Esophagus muscularis mucosa (tissue), 4 donors: Measurements from ENCODE around the gene TGFBRAP1. TPM values are rescaled to one million over a fixed set of nuclear protein-coding genes. Genes with fewer than 3 reads are reported as not detected.

Experiments
- DNase-seq: peaks from one replicate; pipeline ENCODE4 v3.0.0-alpha.2; 2017; ENCODE audit errors: extremely low spot score
- H3K27ac ChIP-seq, 4 donors: fragments of 200-600 bp; sonication (generic); replicated peaks in 1 of 4; 1 replicate in 3 of 4; 2 replicates in 1 of 4; pipeline ENCODE4 v1.5.1; 2016 to 2019; ENCODE audit warnings: mild to moderate bottlenecking in 1 of 4
- H3K27me3 ChIP-seq, 4 donors: fragments of 200-600 bp; sonication (generic); one replicate each; pipeline versions ENCODE4 v1.5.1 to v1.6.0; 2016 to 2019
- H3K36me3 ChIP-seq, 4 donors: fragments of 200-600 bp; sonication (generic); one replicate each; pipeline ENCODE4 v1.5.1; 2016 to 2019
- H3K4me1 ChIP-seq, 4 donors: fragments of 200-600 bp; sonication (generic); one replicate each; pipeline ENCODE4 v1.5.1; 2016 to 2019
- H3K4me3 ChIP-seq, 4 donors: fragments of 200-600 bp; sonication (generic); 1 replicate in 2 of 4; 2 replicates in 2 of 4; pipeline ENCODE4 v1.5.1; 2016 to 2019; ENCODE audit warnings: mild to moderate bottlenecking in 4 of 4, moderate library complexity in 1 of 4
- H3K9me3 ChIP-seq, 4 donors: fragments of 200-600 bp; sonication (generic); 1 replicate in 3 of 4; 2 replicates in 1 of 4; pipeline ENCODE4 v1.5.1; 2016 to 2019
- CTCF ChIP-seq, 3 experiments: fragments of 200-600 bp in 2 of 3; fragments of 450-650 bp in 1 of 3; sonication (generic) in 2 of 3; IDR thresholded peaks; one replicate each; pipeline ENCODE4 v1.5.1; 2017 to 2019; ENCODE audit warnings: antibody characterized with exemption in 3 of 3, mild to moderate bottlenecking in 2 of 3, moderate library complexity in 1 of 3
- EP300 ChIP-seq: sonication (generic); formaldehyde crosslinking; IDR thresholded peaks from one replicate; pipeline ENCODE4 v1.6.1; 2017; ENCODE audit warnings: antibody characterized with exemption
- POLR2A ChIP-seq: fragments of 450-650 bp; IDR thresholded peaks from one replicate; pipeline ENCODE4 v1.6.1; 2017; ENCODE audit warnings: antibody characterized with exemption, moderate library complexity, mild to moderate bottlenecking, low read depth
- POLR2AphosphoS5 ChIP-seq, 2 donors: sonication (generic); formaldehyde crosslinking; IDR thresholded peaks; one replicate each; pipeline ENCODE4 v1.6.1; 2017; ENCODE audit warnings: antibody characterized with exemption in 2 of 2
- WGBS: methylation state at CpG from one replicate; pipeline ENCODE4 v1.1.5; 2018; 5-methylcytosine and 5-hydroxymethylcytosine counted together
- intact Hi-C: fragments of 100-400 bp; cut with DNase I; formaldehyde crosslinking; loops from one replicate; pipeline ENCODE4 v1.15.1; 2023
- total RNA-seq, 4 donors: library from RNA; depleted of rRNA; stranded (reverse); fragments of >200 nt; gene quantifications; one replicate each; pipeline versions ENCODE4 v1.1.0 to v1.2.1, GENCODE V29; 2016

The TGFBRAP1 gene
- total RNA-seq, 4 donors from 2014 or later = 20.8 to 34.4 (median 27.9) TPM

GRCh38 chr2:105288133-105288532 lies 41.4 kb downstream of the TGFBRAP1 start:
- H3K4me1 ChIP-seq = no peaks in the 10 kb centered on the region
- TF ChIP-seq POLR2A (no peak), POLR2AphosphoS5 (IDR thresholded peaks at IDR 0.05) (no peak), EP300 (no peak), CTCF (IDR thresholded peaks at IDR 0.05) (no peak)
- no peak overlapping the region for H3K4me3 ChIP-seq
- H3K36me3 ChIP-seq = peaks cover 5 to 97% (median 57%) of the 10 kb centered on the region in 4 donors
- WGBS = 89% methylated on average over 7 of the region's 7 CpGs
- intact Hi-C loops = no loop called here
- no peak overlapping the region for H3K27ac ChIP-seq
- H3K27me3 ChIP-seq = no peaks in the 10 kb centered on the region
- H3K9me3 ChIP-seq = no peaks in the 10 kb centered on the region
- DNase-seq = no peak

DNA sequence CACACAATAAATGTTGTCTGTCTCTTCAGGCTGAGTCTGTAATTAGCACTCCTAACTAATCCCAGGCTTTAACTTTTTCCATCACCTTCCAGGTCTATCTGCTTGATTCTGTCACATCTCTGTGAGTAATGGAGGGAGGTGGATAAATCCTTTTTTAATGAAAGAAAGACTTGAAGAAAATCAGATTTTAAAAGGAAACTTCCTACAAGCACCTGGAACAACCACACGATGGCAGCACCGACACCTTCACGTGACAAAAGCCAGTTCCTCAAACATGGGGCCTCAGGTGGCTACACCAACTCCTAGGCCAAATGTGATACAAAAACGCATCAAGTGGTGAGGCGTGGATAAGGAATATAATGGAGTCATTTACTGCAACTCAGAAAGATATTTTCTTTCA lies 41.8 kb downstream of the TGFBRAP1 start:
- H3K4me3 ChIP-seq = no peak overlapping the region
- intact Hi-C loops = no loop called here
- no peaks in the 10 kb centered on the region for H3K27me3 ChIP-seq
- 59% methylated on average over 5 of the region's 5 CpGs for WGBS
- no peaks in the 10 kb centered on the region for H3K9me3 ChIP-seq
- no peak for DNase-seq
- no peak overlapping the region for H3K27ac ChIP-seq
- peaks cover 5 to 97% (median 55%) of the 10 kb centered on the region in 4 donors for H3K36me3 ChIP-seq
- TF ChIP-seq CTCF (IDR thresholded peaks at IDR 0.05) (peak; percentile 29 to 46 (median 34)), EP300 (no peak)
- H3K4me1 ChIP-seq = no peaks in the 10 kb centered on the region

DNA sequence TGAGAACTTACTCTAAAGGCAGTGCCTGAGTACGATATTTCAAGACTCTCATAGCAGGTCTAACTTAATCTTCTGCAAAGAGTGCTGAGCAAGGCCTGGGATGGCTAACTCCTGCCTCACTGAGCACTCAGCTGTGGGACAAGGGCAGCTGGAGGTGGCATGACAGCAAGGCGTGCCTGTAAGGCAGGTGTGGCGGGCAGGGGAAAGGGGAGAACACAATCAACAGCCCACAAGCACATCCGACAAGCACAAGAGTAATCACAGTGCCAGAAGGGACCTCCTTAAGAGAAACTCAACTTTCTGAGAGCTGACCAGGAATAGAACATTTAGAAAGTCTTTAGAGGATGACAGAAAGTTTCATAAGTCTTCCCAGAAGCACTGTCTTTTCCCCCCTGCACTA lies 46.0 kb downstream of the TGFBRAP1 start:
- Histone ChIP-seq H3K4me3 (no peak overlapping the region), H3K27me3 (no peaks in the 10 kb centered on the region), H3K4me1 (no peaks in the 10 kb centered on the region), H3K9me3 (no peaks in the 10 kb centered on the region), H3K36me3 (peaks cover 16 to 100% (median 67%) of the 10 kb centered on the region in 4 donors), H3K27ac (no peak overlapping the region)
- DNase-seq = no peak
- 93% methylated on average over 4 of the region's 4 CpGs for whole genome bisulfite sequencing
- intact Hi-C loops = no loop called here
- TF ChIP-seq CTCF (IDR thresholded peaks at IDR 0.05) (no peak), POLR2A (no peak), EP300 (no peak), POLR2AphosphoS5 (IDR thresholded peaks at IDR 0.05) (no peak)

DNA sequence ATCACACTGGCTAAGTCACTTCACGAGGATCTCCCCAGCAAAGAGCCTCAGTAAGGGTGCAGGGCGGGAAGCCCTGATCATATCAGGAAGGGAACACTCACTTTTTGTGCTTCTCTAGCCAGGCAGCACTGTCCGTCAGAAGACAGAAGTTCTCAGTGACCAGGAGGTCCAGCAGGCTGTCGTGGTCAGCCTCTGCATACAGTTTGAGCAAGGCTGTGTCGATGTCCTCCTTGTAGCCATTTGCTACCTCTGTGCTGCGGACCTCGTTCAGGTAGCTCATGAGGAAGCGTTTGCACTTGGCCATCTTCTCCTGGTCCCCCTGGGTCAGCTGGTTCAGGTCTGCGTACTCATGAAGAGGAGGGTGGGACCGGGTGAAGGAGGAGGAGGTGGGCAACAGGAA lies 49.3 kb downstream of the TGFBRAP1 start:
- Histone ChIP-seq H3K36me3 (peaks cover 31 to 100% (median 84%) of the 10 kb centered on the region in 4 donors), H3K27ac (no peak overlapping the region), H3K4me1 (no peaks in the 10 kb centered on the region), H3K27me3 (no peaks in the 10 kb centered on the region), H3K4me3 (no peak overlapping the region), H3K9me3 (no peaks in the 10 kb centered on the region)
- 87% methylated on average over 10 of the region's 10 CpGs for WGBS
- no peak for DNase-seq
- TF ChIP-seq EP300 = no peak
- TF ChIP-seq POLR2AphosphoS5 (IDR thresholded peaks at IDR 0.05) = no peak
- TF ChIP-seq CTCF (IDR thresholded peaks at IDR 0.05) = no peak
- no peak for TF ChIP-seq POLR2A
- intact Hi-C loops = no loop called here

DNA sequence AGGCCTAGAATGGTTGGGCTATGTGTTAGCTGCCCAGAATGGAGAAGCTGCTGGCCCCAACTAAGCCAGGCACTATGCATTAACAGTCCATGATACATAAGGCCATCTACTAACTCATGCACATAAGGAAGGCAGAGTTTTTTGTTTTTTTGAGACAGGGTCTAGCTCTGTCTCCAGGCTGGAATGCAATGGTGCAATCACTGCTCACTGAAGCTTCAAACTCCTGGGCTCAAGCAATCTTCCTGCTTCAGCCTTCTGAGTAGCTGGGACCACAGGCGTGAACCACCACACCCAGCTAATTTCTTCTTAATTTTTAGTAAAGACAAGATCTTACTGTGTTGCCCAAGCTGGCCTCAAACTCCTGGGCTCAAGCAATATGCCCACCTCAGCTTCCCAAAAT lies 50.4 kb downstream of the TGFBRAP1 start:
- 100% methylated on average over 1 of the region's 1 CpG for WGBS
- H3K36me3 ChIP-seq = peaks cover 41 to 100% (median 86%) of the 10 kb centered on the region in 4 donors
- no peaks in the 10 kb centered on the region for H3K4me1 ChIP-seq

More for the DNA sequence above, 50.4 kb downstream of the TGFBRAP1 start:
- TF ChIP-seq POLR2A (no peak), POLR2AphosphoS5 (IDR thresholded peaks at IDR 0.05) (no peak), EP300 (no peak), CTCF (IDR thresholded peaks at IDR 0.05) (no peak)
- no peaks in the 10 kb centered on the region for H3K9me3 ChIP-seq
- no peaks in the 10 kb centered on the region for H3K27me3 ChIP-seq
- H3K4me3 ChIP-seq = no peak overlapping the region
- DNase-seq = no peak
- no peak overlapping the region for H3K27ac ChIP-seq
- intact Hi-C loops = no loop called here
